Chondrocyte (in vitro differentiated cells): ENCODE data around the gene ZPR1. TPM values are rescaled to one million over a fixed set of nuclear protein-coding genes. Genes with fewer than 3 reads are reported as not detected.

Experiments used
- DNase-seq: peaks from one replicate; pipeline ENCODE4 v3.0.0; 2021; ENCODE audit warnings: mixed read lengths, low spot score
- H3K27ac Mint-ChIP-seq: one replicate; pipeline ENCODE4 v1.8.0; 2021; ENCODE audit warnings: mild to moderate bottlenecking, moderate library complexity, mixed read lengths; ENCODE audit not compliant: unreplicated experiment
- H3K27me3 Mint-ChIP-seq: 2 replicates; pipeline ENCODE4 v1.8.0; 2021; ENCODE audit warnings: low read depth, mixed read lengths
- H3K36me3 Mint-ChIP-seq: 2 replicates; pipeline ENCODE4 v1.8.0; 2021; ENCODE audit warnings: low read depth, mixed read lengths
- H3K4me1 Mint-ChIP-seq: 2 replicates; pipeline ENCODE4 v1.8.0; 2021; ENCODE audit warnings: low read depth, mild to moderate bottlenecking, mixed read lengths
- H3K4me3 Mint-ChIP-seq: one replicate; pipeline ENCODE4 v1.8.0; 2021; ENCODE audit warnings: mild to moderate bottlenecking, moderate library complexity, mixed read lengths; ENCODE audit not compliant: unreplicated experiment
- H3K9me3 Mint-ChIP-seq: 2 replicates; pipeline ENCODE4 v1.8.0; 2021; ENCODE audit warnings: low read depth, mixed read lengths
- total RNA-seq: library from RNA; stranded (reverse); gene quantifications from 3 replicates; pipeline ENCODE4 v1.2.1, GENCODE V29; 2021
- TF ChIP-seq, protein P1 (sequence below): fragments of 200-600 bp; sonication (generic); IDR thresholded peaks from 2 replicates; pipeline ENCODE4 v1.5.0; 2021; ENCODE audit warnings: antibody characterized with exemption, mild to moderate bottlenecking, moderate library complexity

The ZPR1 gene
- total RNA-seq, 1 donor from 2014 or later = 40.0 TPM

DNA sequence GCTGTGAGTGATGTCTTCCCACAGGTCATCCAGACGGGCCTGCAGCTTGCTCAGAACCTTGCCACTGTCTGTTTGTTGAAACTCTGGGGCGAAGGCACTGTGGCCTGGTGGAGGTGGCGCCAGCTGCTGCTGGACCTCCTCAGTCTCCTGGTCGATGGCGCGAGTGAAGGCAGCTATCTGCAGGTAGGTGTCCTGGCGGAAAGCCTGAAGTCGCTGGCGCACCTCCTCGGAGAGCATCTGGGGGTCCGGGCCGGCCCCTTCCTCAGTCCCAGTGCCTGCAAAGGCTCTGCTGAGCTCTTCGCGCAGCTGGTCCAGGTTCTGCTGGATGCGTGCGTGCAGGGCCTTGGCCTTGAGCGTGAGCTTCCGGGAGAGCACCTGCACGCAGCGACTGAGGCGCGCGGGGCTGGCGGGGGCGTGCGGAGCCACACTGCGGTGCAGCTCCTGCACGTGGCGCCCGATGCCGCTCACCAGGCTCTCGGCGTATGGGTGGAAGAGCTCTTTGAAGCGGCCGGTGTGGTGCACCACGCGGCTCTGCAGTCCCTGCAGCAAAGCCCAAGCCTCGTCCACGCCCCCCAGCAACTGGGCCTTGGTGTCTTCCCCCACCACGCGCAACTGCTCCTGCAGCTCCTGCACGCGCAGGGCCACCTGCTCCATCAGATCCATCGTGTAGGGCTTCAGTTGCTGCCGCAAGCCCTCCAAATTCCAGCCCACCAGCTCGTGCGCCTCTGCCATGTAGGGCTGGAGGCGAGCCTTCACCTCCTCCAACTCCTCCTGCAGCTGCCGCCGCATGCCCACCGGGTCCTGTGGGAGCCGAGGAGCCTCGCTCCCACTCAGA is 2.6 kb upstream of the ZPR1 start:
- Mint-ChIP-seq H3K27ac (no peak overlapping the region), H3K27me3 (no peaks in the 10 kb centered on the region), H3K4me3 (no peak overlapping the region), H3K4me1 (peaks cover 22% of the 10 kb centered on the region), H3K36me3 (peaks cover 2% of the 10 kb centered on the region), H3K9me3 (no peaks in the 10 kb centered on the region)
- DNase-seq = no peak
- TF ChIP-seq, protein P1, sequence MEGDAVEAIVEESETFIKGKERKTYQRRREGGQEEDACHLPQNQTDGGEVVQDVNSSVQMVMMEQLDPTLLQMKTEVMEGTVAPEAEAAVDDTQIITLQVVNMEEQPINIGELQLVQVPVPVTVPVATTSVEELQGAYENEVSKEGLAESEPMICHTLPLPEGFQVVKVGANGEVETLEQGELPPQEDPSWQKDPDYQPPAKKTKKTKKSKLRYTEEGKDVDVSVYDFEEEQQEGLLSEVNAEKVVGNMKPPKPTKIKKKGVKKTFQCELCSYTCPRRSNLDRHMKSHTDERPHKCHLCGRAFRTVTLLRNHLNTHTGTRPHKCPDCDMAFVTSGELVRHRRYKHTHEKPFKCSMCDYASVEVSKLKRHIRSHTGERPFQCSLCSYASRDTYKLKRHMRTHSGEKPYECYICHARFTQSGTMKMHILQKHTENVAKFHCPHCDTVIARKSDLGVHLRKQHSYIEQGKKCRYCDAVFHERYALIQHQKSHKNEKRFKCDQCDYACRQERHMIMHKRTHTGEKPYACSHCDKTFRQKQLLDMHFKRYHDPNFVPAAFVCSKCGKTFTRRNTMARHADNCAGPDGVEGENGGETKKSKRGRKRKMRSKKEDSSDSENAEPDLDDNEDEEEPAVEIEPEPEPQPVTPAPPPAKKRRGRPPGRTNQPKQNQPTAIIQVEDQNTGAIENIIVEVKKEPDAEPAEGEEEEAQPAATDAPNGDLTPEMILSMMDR = no peak

DNA sequence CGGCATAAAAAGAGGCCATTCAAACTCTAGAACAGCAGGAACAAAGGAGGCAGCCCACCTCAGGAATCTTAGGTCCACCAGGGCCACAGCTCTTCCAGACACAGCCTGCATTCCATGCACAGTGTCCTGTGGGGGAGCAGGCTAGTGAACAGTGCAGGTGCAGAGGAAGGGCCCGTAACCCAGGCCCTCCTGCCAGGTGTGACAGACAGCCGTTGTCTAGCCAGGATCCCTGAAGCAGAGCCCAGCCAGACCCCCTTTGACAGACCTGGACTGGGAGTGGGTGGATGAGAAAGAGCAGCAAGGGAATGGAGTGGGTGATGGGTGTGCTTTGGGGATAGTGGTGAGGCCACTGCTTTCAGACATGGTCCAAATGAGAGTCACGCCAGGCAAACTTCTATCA is 1.2 kb upstream of the ZPR1 start:
- Mint-ChIP-seq H3K27me3 (no peaks in the 10 kb centered on the region), H3K36me3 (peaks cover 14% of the 10 kb centered on the region)
- TF ChIP-seq, protein P1 = no peak

DNA sequence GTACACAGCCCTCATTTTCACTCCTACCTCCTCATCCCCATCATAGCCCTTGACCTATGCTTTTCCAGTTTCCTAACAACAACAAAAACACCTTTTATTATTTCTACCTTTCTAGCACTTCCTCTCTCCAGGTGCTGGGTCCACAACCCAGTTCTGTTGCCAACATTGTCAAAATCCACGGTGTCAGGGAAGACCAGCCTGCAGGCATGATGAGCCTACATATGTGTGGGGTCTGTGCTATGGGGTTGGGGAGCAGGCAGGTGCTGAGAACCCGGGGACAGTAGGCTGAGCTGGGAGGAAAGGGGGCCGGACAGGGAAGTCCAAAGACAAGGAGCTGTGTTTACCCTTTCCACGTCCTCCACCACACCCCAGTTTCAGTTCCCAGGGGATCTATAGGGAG is 711 bp upstream of the ZPR1 start:
- no peak for DNase-seq
- peaks cover 22% of the 10 kb centered on the region for H3K4me1 Mint-ChIP-seq
- H3K9me3 Mint-ChIP-seq = no peaks in the 10 kb centered on the region
- TF ChIP-seq, protein P1 = no peak
- H3K27me3 Mint-ChIP-seq = no peaks in the 10 kb centered on the region
- H3K4me3 Mint-ChIP-seq = peak overlapping the region; percentile 99
- peak overlapping the region; percentile 98 for H3K27ac Mint-ChIP-seq
- H3K36me3 Mint-ChIP-seq = peaks cover 14% of the 10 kb centered on the region

More for the DNA sequence above, 1.2 kb upstream of the ZPR1 start:
- DNase-seq = no peak
- H3K4me3 Mint-ChIP-seq = no peak overlapping the region
- H3K4me1 Mint-ChIP-seq = peaks cover 22% of the 10 kb centered on the region
- H3K27ac Mint-ChIP-seq = no peak overlapping the region
- H3K9me3 Mint-ChIP-seq = no peaks in the 10 kb centered on the region

DNA sequence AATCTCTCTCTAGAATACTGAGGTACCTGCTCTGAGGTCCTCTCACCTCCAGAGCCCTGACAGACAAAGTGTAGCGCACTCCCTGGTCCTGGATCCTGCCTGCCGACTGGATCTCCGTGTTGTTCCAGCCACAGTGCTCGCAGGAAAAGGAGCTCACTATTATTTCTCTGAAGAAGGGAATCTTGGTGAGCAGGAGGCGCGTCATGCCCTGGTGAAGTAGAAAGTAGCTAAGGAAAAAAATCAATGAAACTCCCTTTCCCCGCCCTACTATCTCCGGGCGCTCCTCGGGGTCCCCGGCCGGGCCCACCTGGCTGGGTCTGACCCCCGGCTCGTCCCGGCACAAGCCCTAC is 412 bp downstream of the ZPR1 start:
- H3K27ac Mint-ChIP-seq = peak overlapping the region; percentile 79
- TF ChIP-seq, protein P1 = no peak
- H3K4me1 Mint-ChIP-seq = peaks cover 22% of the 10 kb centered on the region
- peaks cover 22% of the 10 kb centered on the region for H3K36me3 Mint-ChIP-seq
- no peak for DNase-seq
- no peaks in the 10 kb centered on the region for H3K27me3 Mint-ChIP-seq
- peak overlapping the region; percentile 99 for H3K4me3 Mint-ChIP-seq
- no peaks in the 10 kb centered on the region for H3K9me3 Mint-ChIP-seq

DNA sequence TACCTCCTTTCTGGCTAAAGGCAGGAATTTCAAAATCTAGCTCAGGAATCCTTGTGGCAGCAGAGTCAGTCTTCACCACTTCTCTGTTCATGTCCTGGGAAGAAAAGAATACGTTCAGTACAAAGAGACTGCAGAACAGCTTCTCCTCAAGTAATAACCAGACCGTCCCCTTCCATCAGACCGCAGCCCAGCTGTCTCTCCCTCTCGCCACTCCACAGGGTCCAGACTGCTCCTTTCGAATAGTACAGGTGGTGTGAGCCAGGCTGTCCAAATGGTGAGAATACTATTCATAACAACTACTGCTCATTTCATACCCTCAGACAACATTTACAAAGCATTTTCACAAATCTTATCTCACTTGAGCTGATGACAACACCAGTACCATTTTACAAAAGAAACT is 857 bp downstream of the ZPR1 start:
- H3K9me3 Mint-ChIP-seq = no peaks in the 10 kb centered on the region
- no peak for DNase-seq
- H3K4me1 Mint-ChIP-seq = peaks cover 22% of the 10 kb centered on the region
- peak overlapping the region; percentile 79 for H3K27ac Mint-ChIP-seq
- H3K4me3 Mint-ChIP-seq = peak overlapping the region; percentile 99
- peaks cover 26% of the 10 kb centered on the region for H3K36me3 Mint-ChIP-seq
- H3K27me3 Mint-ChIP-seq = no peaks in the 10 kb centered on the region
- TF ChIP-seq, protein P1 = no peak
